H9 (cell line): ENCODE results near the gene GHITM. TPM values are rescaled to one million over a fixed set of nuclear protein-coding genes. Genes with fewer than 3 reads are reported as not detected.

Source experiments
- DNase-seq: peaks from one replicate; pipeline ENCODE4 v3.0.0-alpha.2; 2017
- H2AFZ ChIP-seq: one replicate; pipeline ENCODE4 v1.6.1; 2013; ENCODE audit warnings: mild to moderate bottlenecking, low read length, control low read depth, moderate library complexity
- H2AK5ac ChIP-seq: 2 replicates; pipeline ENCODE4 v1.6.1; 2013; ENCODE audit warnings: low read length, control low read depth, mixed read lengths; ENCODE audit not compliant: insufficient read length
- H2BK120ac ChIP-seq: one replicate; pipeline ENCODE4 v1.6.1; 2013; ENCODE audit warnings: low read depth, mild to moderate bottlenecking, low read length, control low read depth, inconsistent platforms; ENCODE audit not compliant: poor library complexity, severe bottlenecking
- H2BK12ac ChIP-seq: 2 replicates; pipeline ENCODE4 v1.6.1; 2013; ENCODE audit warnings: low read length, control low read depth, mixed read lengths, low read depth; ENCODE audit not compliant: insufficient read length
- H2BK15ac ChIP-seq: 2 replicates; pipeline ENCODE4 v1.6.1; 2013; ENCODE audit warnings: low read depth, low read length, control low read depth
- H2BK20ac ChIP-seq: one replicate; pipeline ENCODE4 v1.6.1; 2013; ENCODE audit warnings: low read depth, mild to moderate bottlenecking, low read length, control low read depth, inconsistent platforms; ENCODE audit not compliant: poor library complexity, severe bottlenecking
- H2BK5ac ChIP-seq: 2 replicates; pipeline ENCODE4 v1.6.1; 2013; ENCODE audit warnings: low read length, control low read depth, mixed read lengths; ENCODE audit not compliant: insufficient read length
- H3K14ac ChIP-seq: 2 replicates; pipeline ENCODE4 v1.6.1; 2013; ENCODE audit warnings: low read length, control low read depth; ENCODE audit not compliant: insufficient read depth
- H3K18ac ChIP-seq: 2 replicates; pipeline ENCODE4 v1.6.1; 2013; ENCODE audit warnings: low read depth, mild to moderate bottlenecking, mixed read lengths, low read length, control low read depth; ENCODE audit not compliant: insufficient read length
- H3K23ac ChIP-seq: 2 replicates; pipeline ENCODE4 v1.6.1; 2013; ENCODE audit warnings: low read length, control low read depth, mixed read lengths, low read depth; ENCODE audit not compliant: insufficient read length
- H3K23me2 ChIP-seq: 2 replicates; pipeline ENCODE4 v1.6.1; 2013; ENCODE audit warnings: low read depth, mild to moderate bottlenecking, mixed read lengths, low read length, control low read depth; ENCODE audit not compliant: insufficient read length, poor library complexity, severe bottlenecking
- H3K27ac ChIP-seq: 2 replicates; pipeline ENCODE4 v1.5.1; 2013; ENCODE audit warnings: low read length, control low read depth, mixed read lengths, low read depth; ENCODE audit not compliant: insufficient read length
- H3K27me3 ChIP-seq: 2 replicates; pipeline ENCODE4 v1.6.1; 2013; ENCODE audit warnings: low read length, control low read depth, inconsistent platforms; ENCODE audit not compliant: insufficient read depth
- H3K4ac ChIP-seq: 2 replicates; pipeline ENCODE4 v1.6.1; 2013; ENCODE audit warnings: low read depth, mild to moderate bottlenecking, control low read depth, inconsistent platforms, low read length, moderate library complexity
- H3K4me1 ChIP-seq: 2 replicates; pipeline ENCODE4 v1.6.1; 2013; ENCODE audit warnings: low read length, control low read depth, inconsistent platforms; ENCODE audit not compliant: insufficient read depth
- H3K4me2 ChIP-seq: 2 replicates; pipeline ENCODE4 v1.6.1; 2013; ENCODE audit warnings: low read length, control low read depth, mixed read lengths; ENCODE audit not compliant: insufficient read length, insufficient read depth
- H3K56ac ChIP-seq: 2 replicates; pipeline ENCODE4 v1.6.1; 2013; ENCODE audit warnings: low read depth, mild to moderate bottlenecking, mixed read lengths, low read length, control low read depth; ENCODE audit not compliant: insufficient read length
- H3K79me1 ChIP-seq: 2 replicates; pipeline ENCODE4 v1.6.1; 2013; ENCODE audit warnings: low read depth, mild to moderate bottlenecking, moderate library complexity, low read length, control low read depth, inconsistent platforms; ENCODE audit not compliant: insufficient read depth, poor library complexity, severe bottlenecking
- H3K79me2 ChIP-seq: 2 replicates; pipeline ENCODE4 v1.6.1; 2013; ENCODE audit warnings: low read length, control low read depth, inconsistent platforms; ENCODE audit not compliant: insufficient read depth
- H3K9ac ChIP-seq: 2 replicates; pipeline ENCODE4 v1.6.1; 2013; ENCODE audit warnings: low read length, control low read depth, mixed read lengths; ENCODE audit not compliant: insufficient read length; ENCODE audit errors: extremely low read depth
- H3K9me3 ChIP-seq: one replicate; pipeline ENCODE4 v1.6.1; 2013; ENCODE audit warnings: low read depth, low read length, inconsistent platforms; ENCODE audit not compliant: control insufficient read depth
- H3T11ph ChIP-seq: one replicate; pipeline ENCODE4 v1.6.1; 2013; ENCODE audit warnings: mild to moderate bottlenecking, low read length, control low read depth, inconsistent platforms
- H4K20me1 ChIP-seq: one replicate; pipeline ENCODE4 v1.6.1; 2013; ENCODE audit not compliant: control insufficient read depth, insufficient read length, insufficient read depth
- H4K5ac ChIP-seq: 2 replicates; pipeline ENCODE4 v1.6.1; 2013; ENCODE audit warnings: low read depth, mild to moderate bottlenecking, mixed read lengths, low read length, control low read depth; ENCODE audit not compliant: insufficient read length
- H4K8ac ChIP-seq: replicated peaks from 2 replicates; pipeline ENCODE4 v1.6.1; 2013; ENCODE audit warnings: low read length, control low read depth, mixed read lengths, low read depth; ENCODE audit not compliant: insufficient read length
- H4K91ac ChIP-seq: 2 replicates; pipeline ENCODE4 v1.6.1; 2013; ENCODE audit warnings: low read depth, mild to moderate bottlenecking, moderate library complexity, mixed read lengths, low read length, control low read depth; ENCODE audit not compliant: insufficient read length
- H3K27ac Mint-ChIP-seq, 3 experiments: 2 replicates in 2 of 3; 3 replicates in 1 of 3; pipeline ENCODE4 v1.8.0; 2020 to 2021; ENCODE audit warnings: mixed read lengths in 3 of 3, mild to moderate bottlenecking in 1 of 3, moderate library complexity in 1 of 3
- H3K27me3 Mint-ChIP-seq: 2 replicates; pipeline ENCODE4 v1.8.0; 2021; ENCODE audit warnings: low read depth, mild to moderate bottlenecking, moderate library complexity, mixed read lengths
- H3K36me3 Mint-ChIP-seq, 3 experiments: 2 replicates in 2 of 3; 3 replicates in 1 of 3; pipeline ENCODE4 v1.8.0; 2020 to 2021; ENCODE audit warnings: low read depth in 3 of 3, mixed read lengths in 3 of 3; ENCODE audit not compliant: insufficient read depth in 1 of 3
- H3K4me1 Mint-ChIP-seq, 2 experiments: 2 replicates each; pipeline ENCODE4 v1.8.0; 2020; ENCODE audit warnings: mixed read lengths in 2 of 2
- H3K4me3 Mint-ChIP-seq, 2 experiments: 2 replicates in 1 of 2; 3 replicates in 1 of 2; pipeline ENCODE4 v1.8.0; 2020 to 2021; ENCODE audit warnings: mild to moderate bottlenecking in 2 of 2, mixed read lengths in 2 of 2, moderate library complexity in 1 of 2
- H3K9me3 Mint-ChIP-seq, 2 experiments: 2 replicates in 1 of 2; 3 replicates in 1 of 2; pipeline ENCODE4 v1.8.0; 2020; ENCODE audit warnings: mild to moderate bottlenecking in 2 of 2, mixed read lengths in 2 of 2, moderate library complexity in 1 of 2
- WGBS: extraction: QIAGEN DNeasy Blood & Tissue Kit; methylation state at CpG from one replicate; pipeline ENCODE4 v1.1.7; 2013; ENCODE audit warnings: missing lambda C conversion rate, low lambda C conversion rate, mixed read lengths; ENCODE audit not compliant: insufficient read length; ENCODE audit errors: extremely low coverage; 5-methylcytosine and 5-hydroxymethylcytosine counted together
- total RNA-seq: library from RNA; stranded (reverse); gene quantifications from 2 replicates; pipeline ENCODE4 v1.2.1, GENCODE V29; 2021
- TF ChIP-seq, protein P1 (sequence below): fragments of 200-600 bp; sonication (generic); conservative IDR thresholded peaks from 3 replicates; pipeline ENCODE4 v1.8.0; 2021; ENCODE audit warnings: antibody characterized with exemption, mild to moderate bottlenecking

GHITM gene
- total RNA-seq, 1 experiment from 2014 or later = 95.6 TPM

GRCh38 chr10:84202349-84202748, 63.0 kb downstream of the GHITM start:
- no peaks in the 10 kb centered on the region for H3K79me1 ChIP-seq
- H3K27ac Mint-ChIP-seq = peak overlapping the region in 1 of 3 experiments; percentile 68; a peak in 2 of 7 replicates
- no peak overlapping the region for H4K8ac ChIP-seq
- H3K27me3 ChIP-seq = no peaks in the 10 kb centered on the region
- H2BK5ac ChIP-seq = no peak overlapping the region
- H3K27me3 Mint-ChIP-seq = peaks cover 3% of the 10 kb centered on the region; the same call in 1 of the 2 replicates
- H3K14ac ChIP-seq = no peak overlapping the region
- H3K27ac ChIP-seq = no peak overlapping the region
- H3K9me3 Mint-ChIP-seq = no peaks in the 10 kb centered on the region
- H4K20me1 ChIP-seq = no peaks in the 10 kb centered on the region
- no peak overlapping the region for H3K18ac ChIP-seq
- no peak overlapping the region for H3K23ac ChIP-seq
- no peak overlapping the region for H3K9ac ChIP-seq
- no peaks in the 10 kb centered on the region for H3K4me1 ChIP-seq
- H3K4me1 Mint-ChIP-seq = no peaks in the 10 kb centered on the region
- TF ChIP-seq, protein P1, sequence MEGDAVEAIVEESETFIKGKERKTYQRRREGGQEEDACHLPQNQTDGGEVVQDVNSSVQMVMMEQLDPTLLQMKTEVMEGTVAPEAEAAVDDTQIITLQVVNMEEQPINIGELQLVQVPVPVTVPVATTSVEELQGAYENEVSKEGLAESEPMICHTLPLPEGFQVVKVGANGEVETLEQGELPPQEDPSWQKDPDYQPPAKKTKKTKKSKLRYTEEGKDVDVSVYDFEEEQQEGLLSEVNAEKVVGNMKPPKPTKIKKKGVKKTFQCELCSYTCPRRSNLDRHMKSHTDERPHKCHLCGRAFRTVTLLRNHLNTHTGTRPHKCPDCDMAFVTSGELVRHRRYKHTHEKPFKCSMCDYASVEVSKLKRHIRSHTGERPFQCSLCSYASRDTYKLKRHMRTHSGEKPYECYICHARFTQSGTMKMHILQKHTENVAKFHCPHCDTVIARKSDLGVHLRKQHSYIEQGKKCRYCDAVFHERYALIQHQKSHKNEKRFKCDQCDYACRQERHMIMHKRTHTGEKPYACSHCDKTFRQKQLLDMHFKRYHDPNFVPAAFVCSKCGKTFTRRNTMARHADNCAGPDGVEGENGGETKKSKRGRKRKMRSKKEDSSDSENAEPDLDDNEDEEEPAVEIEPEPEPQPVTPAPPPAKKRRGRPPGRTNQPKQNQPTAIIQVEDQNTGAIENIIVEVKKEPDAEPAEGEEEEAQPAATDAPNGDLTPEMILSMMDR = peak; percentile 35; the same call in 2 of the 3 replicates
- no peak overlapping the region for H3T11ph ChIP-seq
- WGBS = no CpG with 5 or more reads among the region's 5 CpGs
- peaks cover 0 to 2% (median 0%) of the 10 kb centered on the region in 3 experiments; a peak in 2 of 7 replicates for H3K36me3 Mint-ChIP-seq
- H4K5ac ChIP-seq = no peak overlapping the region
- H2BK12ac ChIP-seq = no peak overlapping the region
- H3K23me2 ChIP-seq = no peaks in the 10 kb centered on the region
- H3K4me3 Mint-ChIP-seq = no peak overlapping the region
- H2BK20ac ChIP-seq = no peak overlapping the region
- DNase-seq = no peak
- no peak overlapping the region for H2AK5ac ChIP-seq
- H2AFZ ChIP-seq = no peak overlapping the region
- H3K79me2 ChIP-seq = no peaks in the 10 kb centered on the region
- H3K4ac ChIP-seq = no peak overlapping the region
- no peak overlapping the region for H4K91ac ChIP-seq
- H3K9me3 ChIP-seq = no peaks in the 10 kb centered on the region
- no peak overlapping the region for H2BK15ac ChIP-seq
- H2BK120ac ChIP-seq = no peak overlapping the region
- H3K4me2 ChIP-seq = no peak overlapping the region
- no peak overlapping the region for H3K56ac ChIP-seq

Other genes starting within 250 kb of the GHITM start
- not detected in 2 replicates for gene GPR15LG, start 34.3 kb downstream of the GHITM start, total RNA-seq
- gene CDHR1, start 55.0 kb downstream of the GHITM start, total RNA-seq = 6.4 and 6.6 TPM in 2 replicates
- gene LRIT2, start 86.0 kb downstream of the GHITM start, total RNA-seq = not detected in 2 replicates
- gene LRIT1, start 102.0 kb downstream of the GHITM start, total RNA-seq = not detected in 2 replicates
- gene RGR, start 105.5 kb downstream of the GHITM start, total RNA-seq = not detected in 2 replicates
- gene CCSER2, start 189.1 kb downstream of the GHITM start, total RNA-seq = 20.9 and 22.2 TPM in 2 replicates